GM12891 (cell line): ENCODE data around the gene RADIL.

Experiments
- PAX5 ChIP-seq: IDR thresholded peaks from 2 replicates; pipeline ENCODE4 v1.6.1; 2011; ENCODE audit warnings: low read length, moderate library complexity, mild to moderate bottlenecking; ENCODE audit not compliant: insufficient read depth, severe bottlenecking
- POLR2A ChIP-seq: IDR thresholded peaks from 2 replicates; pipeline ENCODE4 v1.6.1; 2011; ENCODE audit warnings: low read depth, low read length, control low read depth
- POLR2AphosphoS5 ChIP-seq: IDR thresholded peaks from 2 replicates; pipeline ENCODE4 v1.6.1; 2011; ENCODE audit warnings: low read depth, low read length, control low read depth
- SPI1 ChIP-seq: IDR thresholded peaks from 2 replicates; pipeline ENCODE4 v1.6.1; 2011; ENCODE audit warnings: low read depth, low read length, control low read depth
- TAF1 ChIP-seq: IDR thresholded peaks from 2 replicates; pipeline ENCODE4 v1.6.1; 2011; ENCODE audit warnings: low read depth, low read length, control low read depth

DNA sequence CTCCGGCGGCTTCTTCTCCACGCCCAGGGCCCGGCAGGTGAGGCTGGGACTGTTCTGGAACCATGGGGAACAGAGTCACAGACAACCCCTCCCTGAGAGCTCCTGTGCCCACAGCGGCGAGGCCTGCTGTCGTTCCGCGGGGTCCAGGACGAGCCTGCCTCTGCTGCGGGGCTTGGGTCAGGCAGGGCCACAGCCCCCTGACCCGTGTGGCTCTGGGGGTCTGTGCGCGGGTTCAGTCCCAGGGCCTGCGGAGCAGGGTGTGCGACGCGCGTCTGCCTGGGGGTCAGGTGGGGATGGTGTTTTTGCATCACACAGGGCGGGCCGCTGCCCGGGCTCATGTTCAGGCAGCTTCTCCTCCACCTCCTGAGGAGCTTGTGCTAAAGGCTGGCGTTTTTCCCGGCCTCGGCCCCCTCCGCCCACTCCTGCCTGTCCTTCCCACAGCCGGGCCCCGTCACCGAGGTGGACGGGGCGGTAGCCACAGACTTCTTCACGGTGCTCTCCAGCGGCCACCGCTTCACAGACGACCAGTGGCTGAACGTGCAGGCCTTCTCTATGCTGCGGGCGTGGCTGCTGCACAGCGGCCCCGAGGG is 99.7 kb downstream of the RADIL start:
- TF ChIP-seq POLR2A: no peak
- TF ChIP-seq TAF1: no peak
- no peak for TF ChIP-seq POLR2AphosphoS5
- no peak for TF ChIP-seq PAX5
- no peak for TF ChIP-seq SPI1
